GM21526 (cell line): ENCODE data around the gene ADAM23.

ENCODE experiments used
- ATAC-seq: cut with Tn5 transposase; IDR thresholded peaks from one replicate; pipeline ENCODE4 v1.9.1; 2021; ENCODE audit warnings: moderate library complexity; ENCODE audit not compliant: unreplicated experiment, low FRiP score

ADAM23 gene

GRCh38 chr2:206488623-206489022 lies 45.3 kb downstream of the ADAM23 start:
- ATAC-seq = no peak

- ATAC-seq = no peak
These were observed 50.7 kb downstream of the ADAM23 start for GRCh38 chr2:206494061-206494460.

- no peak for ATAC-seq
These were observed 59.4 kb downstream of the ADAM23 start for GRCh38 chr2:206502729-206503128.

GRCh38 chr2:206511283-206511682 lies 68.0 kb downstream of the ADAM23 start:
- no peak for ATAC-seq

GRCh38 chr2:206512999-206513398 lies 69.7 kb downstream of the ADAM23 start:
- no peak for ATAC-seq

- ATAC-seq = no peak
These were observed 72.2 kb downstream of the ADAM23 start for GRCh38 chr2:206515580-206515979.

- ATAC-seq = no peak
These were observed 75.7 kb downstream of the ADAM23 start for GRCh38 chr2:206518997-206519396.

- no peak for ATAC-seq
These were observed 77.1 kb downstream of the ADAM23 start for GRCh38 chr2:206520450-206520849.

GRCh38 chr2:206521115-206521514 lies 77.8 kb downstream of the ADAM23 start:
- no peak for ATAC-seq

- no peak for ATAC-seq
These were observed 78.3 kb downstream of the ADAM23 start for GRCh38 chr2:206521612-206522011.

GRCh38 chr2:206526416-206526815 lies 83.1 kb downstream of the ADAM23 start:
- ATAC-seq = no peak

- ATAC-seq = no peak
These were observed 83.8 kb downstream of the ADAM23 start for GRCh38 chr2:206527153-206527552.

- ATAC-seq = no peak
These were observed 87.4 kb downstream of the ADAM23 start for GRCh38 chr2:206530727-206531126.

- no peak for ATAC-seq
These were observed 88.7 kb downstream of the ADAM23 start for GRCh38 chr2:206531996-206532543.

- no peak for ATAC-seq
These were observed 90.6 kb downstream of the ADAM23 start for GRCh38 chr2:206533977-206534376.

GRCh38 chr2:206535260-206535986 lies 92.1 kb downstream of the ADAM23 start:
- peak; percentile 63 for ATAC-seq

GRCh38 chr2:206540757-206541156 lies 97.4 kb downstream of the ADAM23 start:
- ATAC-seq = no peak

GRCh38 chr2:206543073-206543472 lies 99.7 kb downstream of the ADAM23 start:
- no peak for ATAC-seq

- ATAC-seq = no peak
These were observed 105.1 kb downstream of the ADAM23 start for GRCh38 chr2:206548383-206548782.

- ATAC-seq = no peak
These were observed 112.4 kb downstream of the ADAM23 start for GRCh38 chr2:206555721-206556120.

GRCh38 chr2:206556357-206556949 lies 113.1 kb downstream of the ADAM23 start:
- no peak for ATAC-seq

- no peak for ATAC-seq
These were observed 114.0 kb downstream of the ADAM23 start for GRCh38 chr2:206557321-206557720.
